Right cardiac atrium (tissue), 5 donors: ENCODE results near the gene GALNT5. TPM values are rescaled to one million over a fixed set of nuclear protein-coding genes. Genes with fewer than 3 reads are reported as not detected.

Experiments used
- ATAC-seq, 2 donors: fragments of 200-7000 bp; cut with Tn5 transposase; one replicate each; pipeline versions ENCODE4 v1.8.0 to v1.9.1; 2020; ENCODE audit warnings: moderate library complexity in 2 of 2, mild to moderate bottlenecking in 1 of 2
- DNase-seq, 3 donors: peaks; one replicate each; pipeline ENCODE4 v3.0.0-alpha.2; 2020
- H3K27ac ChIP-seq: one replicate; pipeline ENCODE4 v1.5.1; 2013; ENCODE audit warnings: mild to moderate bottlenecking, low read length, control low read depth, moderate library complexity
- H3K27me3 ChIP-seq: one replicate; pipeline ENCODE4 v1.6.1; 2013; ENCODE audit not compliant: control insufficient read depth, insufficient read depth
- H3K4me1 ChIP-seq: one replicate; pipeline ENCODE4 v1.6.1; 2013; ENCODE audit warnings: low read length; ENCODE audit not compliant: control insufficient read depth, insufficient read depth
- H3K4me3 ChIP-seq: one replicate; pipeline ENCODE4 v1.5.1; 2013; ENCODE audit warnings: low read length, control low read depth
- H3K9me3 ChIP-seq: one replicate; pipeline ENCODE4 v1.6.1; 2013; ENCODE audit warnings: low read length; ENCODE audit not compliant: control insufficient read depth
- WGBS: extraction: QIAGEN DNeasy Blood & Tissue Kit; methylation state at CpG from one replicate; pipeline ENCODE4 v1.1.7; 2013; 5-methylcytosine and 5-hydroxymethylcytosine counted together
- intact Hi-C, 4 donors: fragments of 100-400 bp; cut with DNase I; formaldehyde crosslinking; loops; one replicate each; pipeline versions ENCODE4 v1.11.0 to v1.14.0; 2022 to 2023
- polyA plus RNA-seq: library from polyadenylated mRNA; stranded (reverse); fragments of 200-250 nt; gene quantifications from one replicate; pipeline ENCODE4 v1.2.3, GENCODE V29; 2013
- total RNA-seq, 4 donors: library from RNA; stranded (reverse); fragmentation: NEBNext Ultra II Directional; extraction: Animal tissue kit (Norgen Biotek cat#: 25700); gene quantifications; one replicate each; pipeline ENCODE4 v1.2.1, GENCODE V29; 2021
- donor health status: healthy with polysubstance abuse.
- donor health status: DM: no; HTN: yes; CAD: no.
- donor health status: DM: no; HTN: no; CAD: no.
- donor health status: DM: no; HTN: yes; CAD: no; lungs with severe emphysema.
- donor health status: DM: yes; HTN: yes; CAD: no.

Gene GALNT5
- total and polyA plus RNA-seq, 5 donors, result 0.34 to 1.6 (median 0.97) TPM

- ATAC-seq (no peak), DNase-seq (no peak)
- intact Hi-C loops, result no loop called here
- Histone ChIP-seq H3K4me1 (no peaks in the 10 kb centered on the region), H3K4me3 (no peak overlapping the region), H3K27ac (no peak overlapping the region), H3K9me3 (no peaks in the 10 kb centered on the region), H3K27me3 (no peaks in the 10 kb centered on the region)
- 88% methylated on average over 4 of the region's 4 CpGs for WGBS
Observed at GRCh38 chr2:157252529-157252928, 5.0 kb upstream of the GALNT5 start.

DNA sequence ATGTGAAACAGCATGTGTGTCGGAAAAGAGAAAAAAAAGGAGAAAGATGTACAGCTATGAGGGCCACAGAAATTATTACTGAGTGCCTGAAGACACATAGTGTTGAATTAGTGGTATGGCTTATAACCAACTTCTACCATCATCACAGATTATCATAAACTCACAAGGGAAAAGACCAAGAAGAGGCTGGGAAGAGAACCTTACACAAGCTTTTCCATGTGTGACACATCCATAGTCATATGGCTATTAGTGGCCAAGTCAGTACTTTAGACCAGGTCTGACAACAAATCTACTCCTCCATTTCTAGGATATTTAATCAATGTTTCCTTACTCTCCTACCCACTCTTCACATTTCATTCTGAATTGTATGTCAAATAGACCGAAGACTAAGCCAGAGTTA lies 3.5 kb upstream of the GALNT5 start:
- H3K27me3 ChIP-seq, result no peaks in the 10 kb centered on the region
- no peak overlapping the region for H3K27ac ChIP-seq
- intact Hi-C loops, result no loop called here
- H3K4me1 ChIP-seq, result no peaks in the 10 kb centered on the region
- no peak overlapping the region for H3K4me3 ChIP-seq
- H3K9me3 ChIP-seq, result no peaks in the 10 kb centered on the region
- DNase-seq (no peak), ATAC-seq (no peak)
- 91% methylated on average over 2 of the region's 2 CpGs for WGBS

GRCh38 chr2:157255746-157256145 lies 1.8 kb upstream of the GALNT5 start:
- Histone ChIP-seq H3K9me3 (no peaks in the 10 kb centered on the region), H3K27ac (no peak overlapping the region), H3K4me3 (no peak overlapping the region), H3K27me3 (no peaks in the 10 kb centered on the region), H3K4me1 (no peaks in the 10 kb centered on the region)
- no peak for ATAC-seq
- intact Hi-C loops, result no loop called here
- DNase-seq, result no peak

DNA sequence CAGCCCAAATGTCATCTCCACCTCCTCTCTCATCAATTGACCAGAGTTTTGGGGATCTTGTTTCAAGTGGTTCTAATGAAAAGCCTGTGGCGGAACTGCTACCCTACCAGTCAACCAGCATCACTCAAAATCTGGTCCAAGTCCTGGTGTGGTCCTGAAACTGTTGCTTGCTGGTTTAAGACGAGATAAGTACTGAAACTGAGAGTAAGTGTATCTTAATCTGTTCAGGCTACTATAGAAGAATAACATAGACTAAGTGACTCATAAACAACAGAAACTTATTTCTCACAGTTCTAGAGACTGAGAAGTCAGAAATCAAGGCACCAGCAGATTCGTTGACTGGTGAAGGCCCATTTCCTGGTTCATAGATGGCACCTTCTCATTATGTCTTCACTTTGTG lies 879 bp upstream of the GALNT5 start:
- DNase-seq (no peak), ATAC-seq (no peak)
- H3K27ac ChIP-seq, result no peak overlapping the region
- 92% methylated on average over 3 of the region's 3 CpGs for WGBS
- no peak overlapping the region for H3K4me3 ChIP-seq
- no peaks in the 10 kb centered on the region for H3K27me3 ChIP-seq
- H3K4me1 ChIP-seq, result no peaks in the 10 kb centered on the region
- H3K9me3 ChIP-seq, result no peaks in the 10 kb centered on the region
- intact Hi-C loops, result no loop called here

DNA sequence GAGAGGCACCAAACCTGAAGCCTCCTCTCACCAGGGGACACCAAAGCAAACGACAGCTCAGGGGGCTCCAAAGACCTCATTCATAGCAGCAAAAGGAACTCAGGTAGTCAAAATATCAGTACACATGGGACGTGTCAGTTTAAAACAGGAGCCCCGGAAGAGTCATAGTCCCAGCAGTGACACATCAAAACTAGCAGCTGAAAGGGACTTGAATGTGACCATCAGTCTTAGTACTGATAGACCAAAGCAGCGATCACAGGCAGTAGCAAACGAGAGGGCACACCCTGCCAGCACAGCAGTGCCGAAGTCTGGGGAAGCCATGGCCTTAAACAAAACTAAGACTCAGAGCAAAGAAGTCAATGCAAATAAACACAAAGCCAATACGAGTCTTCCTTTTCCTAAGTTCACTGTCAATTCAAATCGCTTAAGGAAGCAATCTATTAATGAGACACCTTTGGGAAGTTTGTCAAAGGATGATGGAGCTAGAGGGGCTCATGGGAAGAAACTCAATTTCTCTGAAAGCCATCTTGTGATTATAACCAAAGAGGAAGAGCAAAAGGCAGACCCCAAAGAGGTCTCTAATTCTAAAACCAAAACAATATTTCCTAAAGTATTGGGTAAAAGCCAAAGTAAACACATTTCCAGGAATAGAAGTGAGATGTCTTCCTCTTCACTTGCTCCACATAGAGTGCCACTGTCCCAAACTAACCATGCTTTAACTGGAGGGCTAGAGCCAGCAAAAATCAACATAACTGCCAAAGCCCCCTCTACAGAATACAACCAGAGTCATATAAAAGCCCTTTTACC lies 1.2 kb downstream of the GALNT5 start:
- H3K27ac ChIP-seq, result no peak overlapping the region
- no peak for DNase-seq
- no peaks in the 10 kb centered on the region for H3K4me1 ChIP-seq
- no peaks in the 10 kb centered on the region for H3K27me3 ChIP-seq
- 59% methylated on average over 8 of the region's 8 CpGs for WGBS
- intact Hi-C loops, result no loop called here
- no peak overlapping the region for H3K4me3 ChIP-seq
- H3K9me3 ChIP-seq, result no peaks in the 10 kb centered on the region
- ATAC-seq, result no peak

GRCh38 chr2:157259386-157259785 lies 1.9 kb downstream of the GALNT5 start:
- H3K27me3 ChIP-seq, result no peaks in the 10 kb centered on the region
- H3K27ac ChIP-seq, result no peak overlapping the region
- WGBS, result 98% methylated on average over 2 of the region's 2 CpGs
- H3K9me3 ChIP-seq, result no peaks in the 10 kb centered on the region
- H3K4me1 ChIP-seq, result no peaks in the 10 kb centered on the region
- no peak overlapping the region for H3K4me3 ChIP-seq
- DNase-seq, result no peak
- ATAC-seq, result no peak
- intact Hi-C loops, result no loop called here

- H3K27me3 ChIP-seq, result no peaks in the 10 kb centered on the region
- H3K27ac ChIP-seq, result no peak overlapping the region
- 96% methylated on average over 2 of the region's 2 CpGs for WGBS
- H3K4me3 ChIP-seq, result no peak overlapping the region
- ATAC-seq (no peak), DNase-seq (no peak)
- H3K4me1 ChIP-seq, result no peaks in the 10 kb centered on the region
- intact Hi-C loops, result no loop called here
- H3K9me3 ChIP-seq, result no peaks in the 10 kb centered on the region
Observed at GRCh38 chr2:157259960-157260359, 2.5 kb downstream of the GALNT5 start.

- WGBS, result 66% methylated on average over 4 of the region's 4 CpGs
- DNase-seq (no peak), ATAC-seq (no peak)
- H3K4me1 ChIP-seq, result no peaks in the 10 kb centered on the region
- H3K27ac ChIP-seq, result no peak overlapping the region
- H3K4me3 ChIP-seq, result no peak overlapping the region
- no peaks in the 10 kb centered on the region for H3K9me3 ChIP-seq
- intact Hi-C loops, result no loop called here
- H3K27me3 ChIP-seq, result no peaks in the 10 kb centered on the region
Observed at GRCh38 chr2:157260533-157261198, 3.2 kb downstream of the GALNT5 start.

GRCh38 chr2:157261199-157261782 lies 3.8 kb downstream of the GALNT5 start:
- 30% methylated on average over 6 of the region's 6 CpGs for WGBS
- Histone ChIP-seq H3K9me3 (no peaks in the 10 kb centered on the region), H3K4me1 (no peaks in the 10 kb centered on the region), H3K27ac (no peak overlapping the region), H3K4me3 (no peak overlapping the region), H3K27me3 (no peaks in the 10 kb centered on the region)
- ATAC-seq (peak; percentile 68 to 84), DNase-seq (peak in 1 of 3 donors; percentile 32)
- intact Hi-C loops, result no loop called here

GRCh38 chr2:157262248-157262647 lies 4.7 kb downstream of the GALNT5 start:
- intact Hi-C loops, result no loop called here
- H3K4me3 ChIP-seq, result no peak overlapping the region
- no peaks in the 10 kb centered on the region for H3K9me3 ChIP-seq
- H3K27me3 ChIP-seq, result no peaks in the 10 kb centered on the region
- no peak overlapping the region for H3K27ac ChIP-seq
- no peaks in the 10 kb centered on the region for H3K4me1 ChIP-seq
- 86% methylated on average over 3 of the region's 3 CpGs for WGBS
- no peak for DNase-seq
- ATAC-seq, result no peak

DNA sequence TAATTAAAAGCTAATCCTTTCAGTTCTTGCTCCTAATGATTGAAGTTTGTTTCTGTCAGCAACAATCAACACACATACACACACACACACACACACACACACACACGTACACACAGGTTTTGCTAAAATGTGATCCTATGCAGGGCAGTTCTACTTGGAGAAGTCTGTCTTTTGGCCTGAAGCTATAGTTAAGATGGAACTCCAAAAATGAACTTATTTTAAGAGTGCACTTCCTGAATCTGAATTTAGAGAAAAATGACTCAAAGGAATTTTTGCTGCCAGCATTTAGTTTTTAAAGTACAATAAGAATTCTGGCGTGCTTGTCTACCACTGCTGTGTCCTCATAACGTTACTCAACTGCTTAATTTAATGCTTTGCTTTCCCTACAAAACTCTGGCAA lies 6.6 kb downstream of the GALNT5 start:
- Histone ChIP-seq H3K27ac (no peak overlapping the region), H3K9me3 (no peaks in the 10 kb centered on the region), H3K4me1 (no peaks in the 10 kb centered on the region), H3K27me3 (no peaks in the 10 kb centered on the region), H3K4me3 (no peak overlapping the region)
- ATAC-seq (peak in 1 of 2 donors; percentile 24), DNase-seq (no peak)
- WGBS, result 41% methylated on average over 3 of the region's 3 CpGs
- intact Hi-C loops, result no loop called here
